RWPE2 (cell line): ENCODE data around the gene MTOR.
"Not testable (repeated sequence)": the region's sequence is repeated elsewhere in the genome, so short reads cannot be mapped to it uniquely, and the experiment has no call there.

Source experiments
- ATAC-seq: fragments of 200-7000 bp; cut with Tn5 transposase; 3 replicates; pipeline ENCODE4 v1.9.1; 2021; ENCODE audit warnings: low read depth
- DNase-seq: peaks from one replicate; pipeline ENCODE4 v3.0.0-alpha.2; 2020; ENCODE audit warnings: low spot score
- H3K27ac ChIP-seq: fragments of 450-650 bp; 2 replicates; pipeline ENCODE4 v1.5.1; 2017; ENCODE audit warnings: mild to moderate bottlenecking; ENCODE audit not compliant: poor library complexity, severe bottlenecking
- H3K27me3 ChIP-seq: fragments of 250-450 bp; sonication (Bioruptor Pico); 2 replicates; pipeline ENCODE4 v1.5.1; 2021; ENCODE audit warnings: mild to moderate bottlenecking, moderate library complexity; ENCODE audit not compliant: insufficient read depth, poor library complexity, severe bottlenecking
- H3K36me3 ChIP-seq: fragments of 250-450 bp; sonication (Bioruptor Pico); 2 replicates; pipeline ENCODE4 v1.5.1; 2020; ENCODE audit warnings: low read depth, mild to moderate bottlenecking, moderate library complexity
- H3K4me1 ChIP-seq: fragments of 250-450 bp; sonication (Bioruptor Pico); 2 replicates; pipeline ENCODE4 v1.5.1; 2021; ENCODE audit warnings: mild to moderate bottlenecking, moderate library complexity; ENCODE audit not compliant: insufficient read depth, poor library complexity, severe bottlenecking
- H3K4me3 ChIP-seq: fragments of 250-450 bp; sonication (Bioruptor Pico); 2 replicates; pipeline ENCODE4 v1.5.1; 2021; ENCODE audit warnings: mild to moderate bottlenecking, moderate library complexity; ENCODE audit not compliant: severe bottlenecking
- H3K9me3 ChIP-seq: fragments of 250-450 bp; sonication (Bioruptor Pico); 2 replicates; pipeline ENCODE4 v1.5.1; 2021; ENCODE audit warnings: mild to moderate bottlenecking, moderate library complexity; ENCODE audit not compliant: severe bottlenecking
- CTCF ChIP-seq: fragments of 450-650 bp; IDR thresholded peaks from one replicate; pipeline ENCODE4 v1.5.1; 2017; ENCODE audit warnings: mild to moderate bottlenecking, moderate library complexity; ENCODE audit not compliant: poor library complexity, severe bottlenecking

The MTOR gene

GRCh38 chr1:11180342-11180744 is 82.0 kb downstream of the MTOR start:
- no peak for DNase-seq
- no peaks in the 10 kb centered on the region for H3K9me3 ChIP-seq
- TF ChIP-seq CTCF: no peak
- H3K27ac ChIP-seq: no peak overlapping the region
- H3K4me3 ChIP-seq: no peak overlapping the region
- H3K4me1 ChIP-seq: no peaks in the 10 kb centered on the region
- no peak for ATAC-seq
- no peaks in the 10 kb centered on the region for H3K27me3 ChIP-seq
- H3K36me3 ChIP-seq: peaks cover 36% of the 10 kb centered on the region

GRCh38 chr1:11179749-11180148 is 82.6 kb downstream of the MTOR start:
- ATAC-seq, DNase-seq, H3K4me1 ChIP-seq: not testable (repeated sequence)

GRCh38 chr1:11179125-11179524 is 83.2 kb downstream of the MTOR start:
- Histone ChIP-seq H3K4me3 (no peak overlapping the region), H3K27ac (no peak overlapping the region), H3K9me3 (no peaks in the 10 kb centered on the region), H3K36me3 (peaks cover 26% of the 10 kb centered on the region), H3K27me3 (no peaks in the 10 kb centered on the region), H3K4me1 (no peaks in the 10 kb centered on the region)
- DNase-seq: no peak
- no peak for TF ChIP-seq CTCF
- ATAC-seq: no peak

More at GRCh38 chr1:11179749-11180148, 82.6 kb downstream of the MTOR start:
- not testable (repeated sequence) for H3K27me3 ChIP-seq, H3K9me3 ChIP-seq, H3K4me3 ChIP-seq, H3K27ac ChIP-seq
- H3K36me3 ChIP-seq: peaks cover 33% of the 10 kb centered on the region

- DNase-seq (no peak), ATAC-seq (no peak)
- H3K4me1 ChIP-seq: no peaks in the 10 kb centered on the region
- H3K27ac ChIP-seq: no peak overlapping the region
- no peak for TF ChIP-seq CTCF
- H3K4me3 ChIP-seq: no peak overlapping the region
- H3K9me3 ChIP-seq: no peaks in the 10 kb centered on the region
- peaks cover 18% of the 10 kb centered on the region for H3K36me3 ChIP-seq
- H3K27me3 ChIP-seq: no peaks in the 10 kb centered on the region
Observed at GRCh38 chr1:11178021-11179015, 84.0 kb downstream of the MTOR start.

- no peak overlapping the region for H3K27ac ChIP-seq
- no peaks in the 10 kb centered on the region for H3K9me3 ChIP-seq
- H3K4me1 ChIP-seq: no peaks in the 10 kb centered on the region
- ATAC-seq: no peak
- no peak for DNase-seq
- no peak for TF ChIP-seq CTCF
- H3K27me3 ChIP-seq: no peaks in the 10 kb centered on the region
- peaks cover 3% of the 10 kb centered on the region for H3K36me3 ChIP-seq
- H3K4me3 ChIP-seq: no peak overlapping the region
Observed at GRCh38 chr1:11176081-11176706, 86.2 kb downstream of the MTOR start.
